Ammon's horn (tissue), 1 donor: ENCODE results near the gene CARMIL1.
"Not testable (repeated sequence)": the region's sequence is repeated elsewhere in the genome, so short reads cannot be mapped to it uniquely, and the experiment has no call there.

Experiments used
- DNase-seq: peaks from one replicate; pipeline ENCODE4 v3.0.0-alpha.2; 2016; ENCODE audit warnings: low spot score

CARMIL1 gene

GRCh38 chr6:25578538-25578937 is 299.4 kb downstream of the CARMIL1 start:
- DNase-seq: no peak

GRCh38 chr6:25579391-25579883 is 300.3 kb downstream of the CARMIL1 start:
- no peak for DNase-seq

GRCh38 chr6:25579902-25580495 is 300.8 kb downstream of the CARMIL1 start:
- DNase-seq: no peak

- DNase-seq: no peak
Measured at GRCh38 chr6:25582101-25582500, 302.9 kb downstream of the CARMIL1 start.

GRCh38 chr6:25583099-25583498 is 303.9 kb downstream of the CARMIL1 start:
- DNase-seq: no peak

GRCh38 chr6:25583906-25584305 is 304.7 kb downstream of the CARMIL1 start:
- no peak for DNase-seq

- DNase-seq: no peak
Measured at GRCh38 chr6:25585225-25585624, 306.1 kb downstream of the CARMIL1 start.

GRCh38 chr6:25586119-25586518 is 306.9 kb downstream of the CARMIL1 start:
- DNase-seq: not testable (repeated sequence)

- DNase-seq: no peak
Measured at GRCh38 chr6:25586927-25587326, 307.8 kb downstream of the CARMIL1 start.

- DNase-seq: no peak
Measured at GRCh38 chr6:25590986-25591385, 311.8 kb downstream of the CARMIL1 start.

GRCh38 chr6:25596928-25597818 is 318.0 kb downstream of the CARMIL1 start:
- no peak for DNase-seq

- DNase-seq: no peak
Measured at GRCh38 chr6:25599516-25600085, 320.4 kb downstream of the CARMIL1 start.

GRCh38 chr6:25601800-25602673 is 322.9 kb downstream of the CARMIL1 start:
- DNase-seq: peak; percentile 62

GRCh38 chr6:25602674-25602982 is 323.5 kb downstream of the CARMIL1 start:
- DNase-seq: no peak

GRCh38 chr6:25603251-25603650 is 324.1 kb downstream of the CARMIL1 start:
- DNase-seq: no peak

GRCh38 chr6:25606151-25606550 is 327.0 kb downstream of the CARMIL1 start:
- no peak for DNase-seq

GRCh38 chr6:25608558-25609174 is 329.5 kb downstream of the CARMIL1 start:
- no peak for DNase-seq

GRCh38 chr6:25612666-25613065 is 333.5 kb downstream of the CARMIL1 start:
- DNase-seq: no peak

GRCh38 chr6:25613415-25613814 is 334.2 kb downstream of the CARMIL1 start:
- no peak for DNase-seq

GRCh38 chr6:25614052-25614451 is 334.9 kb downstream of the CARMIL1 start:
- no peak for DNase-seq

- no peak for DNase-seq
Measured at GRCh38 chr6:25615471-25615870, 336.3 kb downstream of the CARMIL1 start.

- no peak for DNase-seq
Measured at GRCh38 chr6:25617997-25618396, 338.8 kb downstream of the CARMIL1 start.
